Keratinocyte (primary cell): ENCODE data around the gene CELSR1. TPM values are rescaled to one million over a fixed set of nuclear protein-coding genes. Genes with fewer than 3 reads are reported as not detected.

Experiments used
- DNase-seq: peaks from one replicate; pipeline ENCODE4 v3.0.0-alpha.2; 2011; ENCODE audit warnings: low read depth, missing footprints, low spot score
- FAIRE-seq: peaks from 2 replicates; lab custom pipeline; 2011; peaks lifted over from hg19 to GRCh38; lab: Jason Lieb, UNC
- H2AFZ ChIP-seq: 2 replicates; pipeline ENCODE4 v1.6.0; 2012; ENCODE audit warnings: low read length, control low read depth, inconsistent platforms; ENCODE audit not compliant: control insufficient read depth
- H3K27ac ChIP-seq: 2 replicates; pipeline ENCODE4 v1.5.1; 2011; ENCODE audit warnings: low read length; ENCODE audit not compliant: control insufficient read depth, insufficient read depth
- H3K27me3 ChIP-seq: 3 replicates; pipeline ENCODE4 v1.6.0; 2011; ENCODE audit warnings: low read length; ENCODE audit not compliant: control insufficient read depth, insufficient read depth; ENCODE audit errors: extremely low read depth
- H3K36me3 ChIP-seq, 2 experiments: 2 replicates in 1 of 2; 3 replicates in 1 of 2; pipeline ENCODE4 v1.5.1; 2011; ENCODE audit warnings: low read length in 2 of 2, mild to moderate bottlenecking in 1 of 2; ENCODE audit not compliant: control insufficient read depth in 2 of 2, insufficient read depth in 2 of 2; ENCODE audit errors: extremely low read depth in 1 of 2
- H3K4me1 ChIP-seq: 3 replicates; pipeline ENCODE4 v1.5.1; 2011; ENCODE audit warnings: low read length; ENCODE audit not compliant: control insufficient read depth, insufficient read depth; ENCODE audit errors: extremely low read depth
- H3K4me2 ChIP-seq: 3 replicates; pipeline ENCODE4 v1.6.0; 2011; ENCODE audit warnings: low read depth, low read length; ENCODE audit not compliant: control insufficient read depth, insufficient read depth; ENCODE audit errors: extremely low read depth
- H3K4me3 ChIP-seq, 3 experiments: fragments of 200-600 bp in 1 of 3; sonication (generic) in 1 of 3; 2 replicates in 2 of 3; 3 replicates in 1 of 3; pipeline ENCODE4 v1.5.1; 2011 to 2016; ENCODE audit warnings: low read length in 3 of 3, mild to moderate bottlenecking in 3 of 3, control low read depth in 2 of 3, inconsistent platforms in 1 of 3, low read depth in 1 of 3, mixed read lengths in 1 of 3, mixed run types in 1 of 3, moderate library complexity in 1 of 3; ENCODE audit not compliant: control insufficient read depth in 2 of 3, insufficient read depth in 2 of 3; ENCODE audit errors: extremely low read depth in 1 of 3
- H3K79me2 ChIP-seq: 2 replicates; pipeline ENCODE4 v1.6.0; 2012; ENCODE audit warnings: low read length; ENCODE audit not compliant: control insufficient read depth, insufficient read depth
- H3K9ac ChIP-seq: 3 replicates; pipeline ENCODE4 v1.6.0; 2011; ENCODE audit warnings: low read length; ENCODE audit not compliant: control insufficient read depth, insufficient read depth; ENCODE audit errors: extremely low read depth
- H3K9me1 ChIP-seq: 3 replicates; pipeline ENCODE4 v1.6.0; 2011; ENCODE audit warnings: low read length; ENCODE audit not compliant: control insufficient read depth, insufficient read depth; ENCODE audit errors: extremely low read depth
- H3K9me3 ChIP-seq: 2 replicates; pipeline ENCODE4 v1.5.1; 2012; ENCODE audit warnings: low read depth, low read length; ENCODE audit not compliant: control insufficient read depth
- H4K20me1 ChIP-seq: 3 replicates; pipeline ENCODE4 v1.6.0; 2011; ENCODE audit warnings: low read length; ENCODE audit not compliant: control insufficient read depth, insufficient read depth; ENCODE audit errors: extremely low read depth
- EZH2 ChIP-seq: IDR thresholded peaks from one replicate; pipeline ENCODE4 v1.6.1; 2012; ENCODE audit warnings: inconsistent platforms, mild to moderate bottlenecking, low read length, moderate library complexity
- dilution Hi-C: fragments of 300-500 bp; cut with MboI; formaldehyde crosslinking; loops from one replicate; pipeline ENCODE4 v1.7.0; 2020; ENCODE audit warnings: low sequenced_read_pairs; ENCODE audit not compliant: extremely low pct_ligation_motif_present
- polyA plus RNA-seq, 5 experiments: library from polyadenylated mRNA; depleted of rRNA in 3 of 5; stranded (reverse) in 3 of 5; stranded (forward) in 1 of 5; unstranded in 1 of 5; fragments of >200 nt; gene quantifications; 1 replicate in 1 of 5; 2 replicates in 3 of 5; 3 replicates in 1 of 5; pipeline versions ENCODE4 v1.2.1 to v1.2.3, GENCODE V29; 2011 to 2012; ENCODE audit warnings: missing spikeins in 2 of 5, low read depth in 1 of 5, low replicate concordance in 1 of 5
- TF ChIP-seq, protein P1 (sequence below), 3 experiments: IDR thresholded peaks in 1 of 3; conservative IDR thresholded peaks in 1 of 3; optimal IDR thresholded peaks in 1 of 3; 2 replicates in 2 of 3; 3 replicates in 1 of 3; pipeline versions ENCODE3 to v1.5.1; 2011; ENCODE audit warnings: low read length in 3 of 3, mild to moderate bottlenecking in 3 of 3, moderate library complexity in 2 of 3, control low read depth in 1 of 3, inconsistent platforms in 1 of 3; ENCODE audit not compliant: insufficient read depth in 2 of 3; ENCODE audit errors: extremely low read depth in 1 of 3

CELSR1 gene
- polyA plus RNA-seq, 1 donor (not counting 4 experiments of a cell fraction or from before 2014, with no cell fraction given), result 16.1 TPM

DNA sequence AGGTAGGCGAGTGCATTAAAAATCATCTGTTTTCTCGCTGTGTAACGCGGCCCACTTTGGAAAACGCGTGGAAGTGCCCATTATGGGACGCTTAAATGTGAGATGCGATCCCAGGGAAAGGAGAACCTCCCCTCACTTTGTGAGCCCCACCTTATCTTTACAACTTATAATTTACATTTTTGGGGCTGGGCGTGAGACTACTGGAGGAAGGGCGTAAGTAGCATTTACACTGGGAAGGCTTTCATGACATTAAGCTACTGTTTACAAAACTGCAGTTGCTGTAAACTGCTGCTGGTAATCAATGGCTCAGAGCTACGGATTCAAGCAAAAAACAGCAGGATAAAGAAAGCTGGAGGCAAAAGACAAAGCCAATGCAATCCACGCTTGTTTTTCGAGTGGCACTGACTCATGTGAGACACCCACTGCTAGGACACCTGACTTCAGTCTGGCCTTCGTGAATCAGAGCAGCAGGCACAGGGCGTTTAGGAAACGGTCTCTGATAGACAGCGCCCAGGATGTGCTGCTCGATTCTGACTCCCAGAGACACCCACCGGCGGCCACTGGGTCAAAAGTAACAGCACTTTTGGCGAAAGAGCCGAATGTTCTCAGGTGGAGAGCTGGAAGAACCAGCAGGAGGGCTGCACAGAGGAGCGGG is 123.6 kb downstream of the CELSR1 start:
- Histone ChIP-seq H3K79me2 (no peaks in the 10 kb centered on the region), H3K4me2 (no peak overlapping the region), H3K4me1 (no peaks in the 10 kb centered on the region), H4K20me1 (no peaks in the 10 kb centered on the region), H3K9me3 (no peaks in the 10 kb centered on the region), H3K27ac (no peak overlapping the region), H3K4me3 (no peak overlapping the region), H3K9me1 (no peaks in the 10 kb centered on the region), H3K9ac (no peak overlapping the region), H3K36me3 (peaks cover 10 to 23% of the 10 kb centered on the region in 2 experiments), H3K27me3 (no peaks in the 10 kb centered on the region), H2AFZ (no peak overlapping the region)
- DNase-seq, result no peak
- TF ChIP-seq, protein P1, sequence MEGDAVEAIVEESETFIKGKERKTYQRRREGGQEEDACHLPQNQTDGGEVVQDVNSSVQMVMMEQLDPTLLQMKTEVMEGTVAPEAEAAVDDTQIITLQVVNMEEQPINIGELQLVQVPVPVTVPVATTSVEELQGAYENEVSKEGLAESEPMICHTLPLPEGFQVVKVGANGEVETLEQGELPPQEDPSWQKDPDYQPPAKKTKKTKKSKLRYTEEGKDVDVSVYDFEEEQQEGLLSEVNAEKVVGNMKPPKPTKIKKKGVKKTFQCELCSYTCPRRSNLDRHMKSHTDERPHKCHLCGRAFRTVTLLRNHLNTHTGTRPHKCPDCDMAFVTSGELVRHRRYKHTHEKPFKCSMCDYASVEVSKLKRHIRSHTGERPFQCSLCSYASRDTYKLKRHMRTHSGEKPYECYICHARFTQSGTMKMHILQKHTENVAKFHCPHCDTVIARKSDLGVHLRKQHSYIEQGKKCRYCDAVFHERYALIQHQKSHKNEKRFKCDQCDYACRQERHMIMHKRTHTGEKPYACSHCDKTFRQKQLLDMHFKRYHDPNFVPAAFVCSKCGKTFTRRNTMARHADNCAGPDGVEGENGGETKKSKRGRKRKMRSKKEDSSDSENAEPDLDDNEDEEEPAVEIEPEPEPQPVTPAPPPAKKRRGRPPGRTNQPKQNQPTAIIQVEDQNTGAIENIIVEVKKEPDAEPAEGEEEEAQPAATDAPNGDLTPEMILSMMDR (optimal IDR thresholded peaks at IDR 0.05 in 1 of 3, IDR thresholded peaks at IDR 0.05 in 1 of 3, conservative IDR thresholded peaks at IDR 0.05 in 1 of 3; ENCODE audit: extremely low read depth in 1 of 3, insufficient read depth in 2 of 3, low read length in 3 of 3), result no peak
- TF ChIP-seq EZH2, result no peak
- dilution Hi-C loops, result no loop called here
- FAIRE-seq, result no peak

DNA sequence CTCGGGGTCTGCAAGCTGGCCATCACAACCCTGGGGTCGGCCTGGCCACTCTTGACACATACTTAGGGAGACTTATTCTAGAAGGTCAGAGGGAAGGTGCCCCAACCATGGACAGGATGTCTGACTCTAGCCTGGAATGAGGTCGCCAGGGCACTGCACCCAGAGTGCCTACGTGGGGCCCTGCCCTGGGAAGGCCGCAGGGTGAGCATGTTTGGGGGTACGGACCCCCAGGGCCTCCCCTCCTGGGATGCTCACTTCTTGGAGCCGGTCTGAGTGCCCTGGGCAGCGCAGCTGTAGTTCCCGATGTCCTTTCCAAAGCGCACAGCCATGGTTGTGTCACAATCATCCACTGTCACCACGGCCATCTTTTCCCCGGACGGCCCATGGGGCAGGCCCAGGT is 126.1 kb downstream of the CELSR1 start:
- H3K27me3 ChIP-seq, result no peaks in the 10 kb centered on the region
- no peaks in the 10 kb centered on the region for H3K9me1 ChIP-seq
- H3K79me2 ChIP-seq, result no peaks in the 10 kb centered on the region
- TF ChIP-seq EZH2, result no peak
- TF ChIP-seq, protein P1 (optimal IDR thresholded peaks at IDR 0.05 in 1 of 3, IDR thresholded peaks at IDR 0.05 in 1 of 3, conservative IDR thresholded peaks at IDR 0.05 in 1 of 3; ENCODE audit: extremely low read depth in 1 of 3, insufficient read depth in 2 of 3, low read length in 3 of 3), result no peak
- FAIRE-seq, result no peak
- no peaks in the 10 kb centered on the region for H3K4me1 ChIP-seq
- no peak overlapping the region for H3K4me2 ChIP-seq
- peaks cover 10 to 25% of the 10 kb centered on the region in 2 experiments for H3K36me3 ChIP-seq
- H3K4me3 ChIP-seq, result no peak overlapping the region
- dilution Hi-C loops, result no loop called here
- peaks cover 2% of the 10 kb centered on the region for H4K20me1 ChIP-seq
- H3K27ac ChIP-seq, result no peak overlapping the region
- DNase-seq, result no peak
- H3K9me3 ChIP-seq, result no peaks in the 10 kb centered on the region
- no peak overlapping the region for H3K9ac ChIP-seq
- no peak overlapping the region for H2AFZ ChIP-seq
